ENCODE measurements around the gene MPPED1.

- TF ChIP-seq, protein P1, sequence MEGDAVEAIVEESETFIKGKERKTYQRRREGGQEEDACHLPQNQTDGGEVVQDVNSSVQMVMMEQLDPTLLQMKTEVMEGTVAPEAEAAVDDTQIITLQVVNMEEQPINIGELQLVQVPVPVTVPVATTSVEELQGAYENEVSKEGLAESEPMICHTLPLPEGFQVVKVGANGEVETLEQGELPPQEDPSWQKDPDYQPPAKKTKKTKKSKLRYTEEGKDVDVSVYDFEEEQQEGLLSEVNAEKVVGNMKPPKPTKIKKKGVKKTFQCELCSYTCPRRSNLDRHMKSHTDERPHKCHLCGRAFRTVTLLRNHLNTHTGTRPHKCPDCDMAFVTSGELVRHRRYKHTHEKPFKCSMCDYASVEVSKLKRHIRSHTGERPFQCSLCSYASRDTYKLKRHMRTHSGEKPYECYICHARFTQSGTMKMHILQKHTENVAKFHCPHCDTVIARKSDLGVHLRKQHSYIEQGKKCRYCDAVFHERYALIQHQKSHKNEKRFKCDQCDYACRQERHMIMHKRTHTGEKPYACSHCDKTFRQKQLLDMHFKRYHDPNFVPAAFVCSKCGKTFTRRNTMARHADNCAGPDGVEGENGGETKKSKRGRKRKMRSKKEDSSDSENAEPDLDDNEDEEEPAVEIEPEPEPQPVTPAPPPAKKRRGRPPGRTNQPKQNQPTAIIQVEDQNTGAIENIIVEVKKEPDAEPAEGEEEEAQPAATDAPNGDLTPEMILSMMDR (conservative IDR thresholded peaks at IDR 0.05; ENCODE audit: low read length), result no peak
- no peak for TF ChIP-seq EZH2phosphoT487 (IDR thresholded peaks at IDR 0.05; ENCODE audit: borderline replicate concordance)
Observed at GRCh38 chr22:43409800-43410199, 2.0 kb upstream of the MPPED1 start.

Data from Loucy (cell line).